HFFc6 (cell line): ENCODE data around the gene ING1. TPM values are rescaled to one million over a fixed set of nuclear protein-coding genes. Genes with fewer than 3 reads are reported as not detected.
"Not testable (repeated sequence)": the region's sequence is repeated elsewhere in the genome, so short reads cannot be mapped to it uniquely, and the experiment has no call there.

Experiments
- DNase-seq: peaks from one replicate; pipeline ENCODE4 v3.0.0-alpha.2; 2018
- H3K27ac Mint-ChIP-seq: 2 replicates; pipeline ENCODE4 v1.8.0; 2020; ENCODE audit warnings: mild to moderate bottlenecking, mixed read lengths
- H3K27me3 Mint-ChIP-seq: 2 replicates; pipeline ENCODE4 v1.8.0; 2021; ENCODE audit warnings: mild to moderate bottlenecking, moderate library complexity, mixed read lengths; ENCODE audit not compliant: insufficient read depth
- H3K36me3 Mint-ChIP-seq: 2 replicates; pipeline ENCODE4 v1.8.0; 2021; ENCODE audit warnings: low read depth, mixed read lengths
- H3K4me1 Mint-ChIP-seq: 2 replicates; pipeline ENCODE4 v1.8.0; 2020; ENCODE audit warnings: low read depth, mixed read lengths
- H3K4me3 Mint-ChIP-seq: 2 replicates; pipeline ENCODE4 v1.8.0; 2020; ENCODE audit warnings: mild to moderate bottlenecking, moderate library complexity, mixed read lengths
- H3K9me3 Mint-ChIP-seq: 2 replicates; pipeline ENCODE4 v1.8.0; 2020; ENCODE audit warnings: mild to moderate bottlenecking, mixed read lengths
- CTCF ChIP-seq: fragments of 200-600 bp; sonication (generic); IDR thresholded peaks from 2 replicates; pipeline ENCODE4 v1.5.0; 2021; ENCODE audit warnings: antibody characterized with exemption, mild to moderate bottlenecking
- total RNA-seq, 6 experiments: library from RNA; stranded (reverse); fragmentation: NEBNext Ultra II Directional; extraction: Animal tissue kit (Norgen Biotek cat#: 25700); gene quantifications; 2 replicates in 1 of 6; 3 replicates in 5 of 6; pipeline ENCODE4 v1.2.3, GENCODE V29; 2021

The ING1 gene
- total RNA-seq, 6 experiments from 2014 or later, result 6.2 to 9.6 (median 8.1) TPM

- no peak for TF ChIP-seq CTCF
- Mint-ChIP-seq H3K4me3 (peak overlapping the region; percentile 39), H3K27me3 (peaks cover 5% of the 10 kb centered on the region; the same call in 1 of the 2 replicates), H3K27ac (peak overlapping the region; percentile 80), H3K9me3 (no peaks in the 10 kb centered on the region), H3K4me1 (peaks cover 11% of the 10 kb centered on the region), H3K36me3 (peaks cover 17% of the 10 kb centered on the region; the same call in 1 of the 2 replicates)
- DNase-seq, result peak; percentile 80
These were observed 28.0 kb upstream of the ING1 start for GRCh38 chr13:110685305-110686020.

GRCh38 chr13:110687736-110688135, 25.8 kb upstream of the ING1 start:
- H3K9me3 Mint-ChIP-seq, result no peaks in the 10 kb centered on the region

GRCh38 chr13:110689041-110689440, 24.5 kb upstream of the ING1 start:
- no peak for TF ChIP-seq CTCF
- H3K9me3 Mint-ChIP-seq, result no peaks in the 10 kb centered on the region
- H3K4me1 Mint-ChIP-seq, result peaks cover 11% of the 10 kb centered on the region
- DNase-seq, result no peak
- H3K4me3 Mint-ChIP-seq, result no peak overlapping the region
- peaks cover 3% of the 10 kb centered on the region; the same call in 1 of the 2 replicates for H3K27me3 Mint-ChIP-seq
- H3K27ac Mint-ChIP-seq, result no peak overlapping the region; the same call in 1 of the 2 replicates
- H3K36me3 Mint-ChIP-seq, result peaks cover 14% of the 10 kb centered on the region; the same call in 1 of the 2 replicates

More at GRCh38 chr13:110687736-110688135, 25.8 kb upstream of the ING1 start:
- no peak for DNase-seq
- peaks cover 14% of the 10 kb centered on the region; the same call in 1 of the 2 replicates for H3K36me3 Mint-ChIP-seq
- no peak for TF ChIP-seq CTCF
- H3K4me1 Mint-ChIP-seq, result peaks cover 11% of the 10 kb centered on the region
- peaks cover 5% of the 10 kb centered on the region; the same call in 1 of the 2 replicates for H3K27me3 Mint-ChIP-seq
- no peak overlapping the region for H3K4me3 Mint-ChIP-seq
- H3K27ac Mint-ChIP-seq, result no peak overlapping the region

GRCh38 chr13:110689711-110690110, 23.8 kb upstream of the ING1 start:
- H3K4me3 Mint-ChIP-seq, result no peak overlapping the region
- peaks cover 11% of the 10 kb centered on the region for H3K4me1 Mint-ChIP-seq
- H3K27me3 Mint-ChIP-seq, result peaks cover 3% of the 10 kb centered on the region; the same call in 1 of the 2 replicates
- DNase-seq, result no peak
- TF ChIP-seq CTCF, result no peak
- peaks cover 14% of the 10 kb centered on the region; the same call in 1 of the 2 replicates for H3K36me3 Mint-ChIP-seq
- no peak overlapping the region for H3K27ac Mint-ChIP-seq
- no peaks in the 10 kb centered on the region for H3K9me3 Mint-ChIP-seq

- Mint-ChIP-seq H3K36me3 (peaks cover 10% of the 10 kb centered on the region; the same call in 1 of the 2 replicates), H3K27ac (no peak overlapping the region), H3K4me1 (peaks cover 5% of the 10 kb centered on the region), H3K9me3 (no peaks in the 10 kb centered on the region), H3K4me3 (no peak overlapping the region), H3K27me3 (no peaks in the 10 kb centered on the region)
- no peak for TF ChIP-seq CTCF
- DNase-seq, result no peak
These were observed 23.0 kb upstream of the ING1 start for GRCh38 chr13:110690516-110690915.

GRCh38 chr13:110695774-110696173, 17.7 kb upstream of the ING1 start:
- H3K36me3 Mint-ChIP-seq, H3K9me3 Mint-ChIP-seq, DNase-seq, H3K27me3 Mint-ChIP-seq, H3K27ac Mint-ChIP-seq, H3K4me1 Mint-ChIP-seq, H3K4me3 Mint-ChIP-seq: not testable (repeated sequence)
